Nucleus accumbens (tissue), 56 donors: ENCODE results near the gene ACVR1.
"Not testable (repeated sequence)": the region's sequence is repeated elsewhere in the genome, so short reads cannot be mapped to it uniquely, and the experiment has no call there.

Experiments used
- DNase-seq, 56 donors: peaks; one replicate each; lab custom pipeline; 2025; lab: John Stamatoyannopoulos, UW

The ACVR1 gene

GRCh38 chr2:157733263-157733662, 142.9 kb downstream of the ACVR1 start:
- no peak for DNase-seq

GRCh38 chr2:157732596-157732995, 143.5 kb downstream of the ACVR1 start:
- no peak for DNase-seq

- no peak for DNase-seq
Observed at GRCh38 chr2:157727693-157728092, 148.4 kb downstream of the ACVR1 start.

DNA sequence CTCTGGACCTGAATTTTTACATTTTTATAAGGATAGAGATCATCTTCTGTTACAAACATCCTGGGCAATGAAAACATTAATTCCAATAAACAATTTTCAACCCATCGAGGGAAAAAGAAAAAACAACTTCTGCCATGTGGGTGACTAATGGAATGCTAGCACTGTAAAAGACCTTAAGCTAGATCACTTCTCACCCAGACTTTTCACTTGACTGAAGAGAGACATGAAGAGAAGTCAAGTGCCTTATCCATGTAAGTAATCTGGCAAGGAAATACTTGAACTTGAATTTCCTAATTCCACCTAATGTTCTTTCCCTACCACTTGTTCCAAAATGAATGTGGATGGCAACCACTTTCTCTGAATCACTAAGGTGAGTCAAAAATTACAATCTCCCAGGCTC, 149.2 kb downstream of the ACVR1 start:
- DNase-seq: no peak

- no peak for DNase-seq
Observed at GRCh38 chr2:157725846-157726245, 150.3 kb downstream of the ACVR1 start.

DNA sequence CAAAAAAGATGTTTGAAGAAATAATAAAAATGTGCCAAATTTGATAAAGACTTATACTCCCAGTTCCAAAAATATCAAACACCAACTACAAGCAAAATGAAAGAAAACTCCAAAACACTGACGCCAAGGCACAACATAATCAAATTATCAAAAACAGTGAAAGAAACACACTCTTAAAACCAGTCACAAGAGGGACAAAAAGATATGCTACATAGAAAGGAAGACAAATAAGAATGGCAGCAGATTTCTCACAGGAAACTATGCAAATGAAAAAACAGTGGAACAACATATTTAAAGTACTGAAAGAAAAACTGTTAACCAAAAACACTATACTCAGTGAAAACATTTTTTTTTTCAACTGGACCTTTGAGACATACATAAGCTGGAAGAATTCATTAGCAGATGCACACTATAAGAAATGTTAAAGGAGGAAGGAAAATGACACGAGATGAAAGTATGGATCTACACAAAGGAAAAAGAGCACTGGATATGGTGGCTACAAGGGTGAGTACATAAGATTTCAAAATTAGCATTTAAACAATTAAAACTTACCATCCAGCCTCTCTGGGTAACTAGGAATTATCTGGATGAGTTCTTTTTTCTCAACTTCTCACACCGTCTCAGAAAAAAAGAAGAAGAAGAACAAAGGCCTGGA, 153.4 kb downstream of the ACVR1 start:
- no peak for DNase-seq

GRCh38 chr2:157720504-157720903, 155.6 kb downstream of the ACVR1 start:
- DNase-seq: no peak

- not testable (repeated sequence) for DNase-seq
Observed at GRCh38 chr2:157704653-157705052, 171.5 kb downstream of the ACVR1 start.

DNA sequence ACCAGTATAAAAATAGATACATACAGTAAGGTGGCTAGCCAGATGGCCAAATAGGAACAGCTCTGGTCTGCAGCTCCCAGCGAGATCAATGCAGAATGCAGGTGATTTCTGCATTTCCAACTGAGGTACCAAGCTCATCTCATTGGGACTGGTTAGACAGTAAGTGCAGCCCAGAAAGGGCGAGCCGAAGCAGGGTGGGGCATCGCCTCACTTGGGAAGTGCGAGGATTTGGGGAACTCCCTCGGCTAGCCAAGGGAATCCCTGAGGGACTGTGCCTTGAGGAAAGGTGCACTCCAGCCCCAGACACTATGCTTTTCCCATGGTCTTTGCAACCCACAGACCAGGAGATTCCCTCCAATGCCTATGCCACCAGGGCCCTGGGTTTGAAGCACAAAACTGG, 172.0 kb downstream of the ACVR1 start:
- DNase-seq: not testable (repeated sequence)

GRCh38 chr2:157699806-157700205, 176.3 kb downstream of the ACVR1 start:
- no peak for DNase-seq

- no peak for DNase-seq
Observed at GRCh38 chr2:157699009-157699408, 177.1 kb downstream of the ACVR1 start.

DNA sequence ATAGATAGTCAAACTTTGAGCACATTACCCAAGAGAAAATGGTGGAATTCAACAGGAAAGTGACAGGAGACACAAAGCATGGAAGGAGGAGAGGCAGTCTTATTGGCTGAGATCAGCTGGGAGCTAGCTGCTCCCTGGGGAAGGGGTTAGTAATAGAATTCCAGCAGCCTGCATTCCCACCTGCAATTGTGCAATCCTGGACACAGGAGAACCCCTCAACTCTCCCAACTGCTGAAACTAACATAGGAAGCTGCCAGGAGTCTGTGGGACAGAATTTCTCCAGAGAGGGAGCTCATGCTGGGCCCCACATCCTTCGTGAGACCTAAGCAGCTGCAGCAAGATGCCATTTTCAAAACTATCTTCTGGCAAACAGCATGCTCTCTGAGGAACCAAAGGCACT, 177.7 kb downstream of the ACVR1 start:
- no peak for DNase-seq

DNA sequence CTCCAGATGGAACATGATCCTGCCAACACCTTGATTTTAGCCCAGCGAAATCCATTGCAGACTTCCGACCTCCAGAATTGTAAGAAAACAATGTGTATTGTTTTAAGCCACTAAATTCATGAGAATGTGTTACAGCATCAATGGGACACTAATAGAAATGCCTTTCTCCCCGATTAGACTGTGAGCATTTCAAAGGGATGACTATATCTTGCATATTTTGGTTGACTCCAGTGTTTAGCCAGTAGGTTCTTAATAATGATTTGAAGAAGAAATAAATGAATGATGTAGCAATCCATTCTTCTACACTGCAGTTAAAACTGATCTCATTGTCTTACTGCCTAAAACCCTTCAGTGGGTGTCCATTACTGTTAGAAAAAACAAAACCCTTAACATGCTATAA, 180.1 kb downstream of the ACVR1 start:
- DNase-seq: no peak

GRCh38 chr2:157692768-157693167, 183.4 kb downstream of the ACVR1 start:
- DNase-seq: no peak

DNA sequence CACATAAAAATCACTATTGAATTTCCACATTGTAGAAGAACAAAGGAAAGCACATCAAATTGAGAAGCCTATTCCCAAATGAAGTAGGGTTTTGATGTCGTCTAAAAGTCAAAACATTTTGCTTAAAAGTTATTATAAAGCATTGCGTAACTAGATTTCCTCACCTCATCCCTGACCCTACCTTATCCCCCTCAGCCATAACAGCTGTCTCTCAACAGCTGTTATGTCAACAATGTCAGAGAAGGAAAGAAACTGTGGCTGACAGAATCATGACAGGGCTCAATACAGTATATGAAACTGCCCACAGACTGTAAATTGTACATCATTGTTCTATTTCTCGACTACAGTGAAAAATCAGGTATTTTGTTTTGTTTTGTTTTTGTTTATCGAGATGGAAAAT, 184.4 kb downstream of the ACVR1 start:
- DNase-seq: no peak

- no peak for DNase-seq
Observed at GRCh38 chr2:157691131-157691530, 185.0 kb downstream of the ACVR1 start.
